Natural killer cell (primary cell): ENCODE data around the gene RIPOR2. TPM values are rescaled to one million over a fixed set of nuclear protein-coding genes. Genes with fewer than 3 reads are reported as not detected.

Source experiments
- ATAC-seq, 3 donors: fragments of 150-1000 bp in 2 of 3; fragments of 200-7000 bp in 1 of 3; cut with Tn5 transposase; 1 replicate in 1 of 3; 2 replicates in 2 of 3; pipeline ENCODE4 v1.10.0; 2021; ENCODE audit warnings: mild to moderate bottlenecking in 2 of 3, moderate library complexity in 2 of 3
- DNase-seq, 2 donors: peaks; one replicate each; pipeline versions ENCODE4 v3.0.0 to v3.0.0-alpha.2; 2013 to 2021; ENCODE audit warnings: mixed read lengths in 1 of 2
- H3K27ac ChIP-seq: one replicate; pipeline ENCODE4 v1.5.1; 2013; ENCODE audit warnings: mild to moderate bottlenecking, low read length
- H3K27me3 ChIP-seq: one replicate; pipeline ENCODE4 v1.6.1; 2013; ENCODE audit warnings: low read length; ENCODE audit not compliant: control insufficient read depth, insufficient read depth
- H3K36me3 ChIP-seq: one replicate; pipeline ENCODE4 v1.6.1; 2013; ENCODE audit warnings: low read length; ENCODE audit not compliant: control insufficient read depth, insufficient read depth
- H3K4me1 ChIP-seq: one replicate; pipeline ENCODE4 v1.6.1; 2013; ENCODE audit warnings: low read length; ENCODE audit not compliant: control insufficient read depth, insufficient read depth
- H3K4me3 ChIP-seq: one replicate; pipeline ENCODE4 v1.5.1; 2013; ENCODE audit warnings: low read length
- H3K9me3 ChIP-seq: one replicate; pipeline ENCODE4 v1.6.1; 2013; ENCODE audit warnings: low read length; ENCODE audit not compliant: control insufficient read depth, insufficient read depth
- H3K27ac Mint-ChIP-seq, 2 donors: one replicate each; pipeline ENCODE4 v1.8.0; 2022; ENCODE audit warnings: mild to moderate bottlenecking in 2 of 2, mixed read lengths in 2 of 2, moderate library complexity in 1 of 2
- H3K27me3 Mint-ChIP-seq, 2 donors: one replicate each; pipeline ENCODE4 v1.8.0; 2022; ENCODE audit warnings: low read depth in 2 of 2, mixed read lengths in 2 of 2
- H3K36me3 Mint-ChIP-seq: one replicate; pipeline ENCODE4 v1.8.0; 2022; ENCODE audit warnings: mixed read lengths
- H3K4me1 Mint-ChIP-seq, 2 donors: one replicate each; pipeline ENCODE4 v1.8.0; 2022; ENCODE audit warnings: mixed read lengths in 2 of 2
- H3K4me3 Mint-ChIP-seq: one replicate; pipeline ENCODE4 v1.8.0; 2022; ENCODE audit warnings: mild to moderate bottlenecking, moderate library complexity, mixed read lengths
- H3K9me3 Mint-ChIP-seq, 2 donors: one replicate each; pipeline ENCODE4 v1.8.0; 2022; ENCODE audit warnings: mixed read lengths in 2 of 2
- WGBS: methylation state at CpG from one replicate; pipeline ENCODE4 v1.1.7; 2013; ENCODE audit warnings: missing lambda C conversion rate; ENCODE audit not compliant: insufficient coverage; 5-methylcytosine and 5-hydroxymethylcytosine counted together
- intact Hi-C: fragments of 100-400 bp; cut with micrococcal nuclease; formaldehyde crosslinking; loops from one replicate; pipeline ENCODE4 v1.14.2; 2022
- total RNA-seq, 4 donors: library from RNA; stranded (reverse); fragments of 120-200 nt in 1 of 4; gene quantifications; one replicate each; pipeline versions ENCODE4 v1.2.3 to v1.2.4, GENCODE V29; 2013 to 2022
- TF ChIP-seq, protein P1 (sequence below): fragments of 200-600 bp; IDR thresholded peaks from one replicate; pipeline ENCODE4 v1.8.0; 2022; ENCODE audit warnings: antibody characterized with exemption

The RIPOR2 gene
- total RNA-seq, 3 donors from 2014 or later (not counting 1 experiment from before 2014, with no cell fraction given), result 234 to 312 (median 299) TPM

DNA sequence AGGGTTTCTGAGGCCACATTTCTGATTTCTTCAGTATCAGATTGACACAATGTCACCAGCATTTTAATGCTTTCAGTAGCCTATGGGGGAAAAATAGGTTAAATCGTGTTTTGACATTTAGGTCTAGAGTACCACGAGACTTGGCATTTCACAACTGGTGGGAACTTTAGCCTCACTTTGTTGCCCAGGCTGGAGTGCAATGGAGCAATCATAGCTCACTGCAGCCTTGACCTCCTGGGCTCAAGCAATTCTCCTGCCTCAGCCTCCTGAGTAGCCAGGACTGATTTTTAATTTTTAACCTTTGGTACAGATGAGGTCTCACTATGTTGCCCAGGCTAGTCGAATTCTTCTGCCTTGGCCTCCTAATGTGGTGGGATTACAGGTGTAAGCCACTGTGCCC, 126.0 kb downstream of the RIPOR2 start:
- Mint-ChIP-seq H3K27me3 (no peaks in the 10 kb centered on the region), H3K4me1 (peaks cover 0 to 4% of the 10 kb centered on the region in 2 donors), H3K27ac (peak overlapping the region; percentile 73 to 76), H3K4me3 (no peak overlapping the region), H3K36me3 (no peaks in the 10 kb centered on the region), H3K9me3 (no peaks in the 10 kb centered on the region)
- Histone ChIP-seq H3K27me3 (no peaks in the 10 kb centered on the region), H3K27ac (no peak overlapping the region), H3K9me3 (no peaks in the 10 kb centered on the region), H3K4me3 (no peak overlapping the region), H3K4me1 (no peaks in the 10 kb centered on the region), H3K36me3 (peaks cover 60% of the 10 kb centered on the region)
- ATAC-seq (no peak), DNase-seq (no peak)
- intact Hi-C loops, result no loop called here
- TF ChIP-seq, protein P1, sequence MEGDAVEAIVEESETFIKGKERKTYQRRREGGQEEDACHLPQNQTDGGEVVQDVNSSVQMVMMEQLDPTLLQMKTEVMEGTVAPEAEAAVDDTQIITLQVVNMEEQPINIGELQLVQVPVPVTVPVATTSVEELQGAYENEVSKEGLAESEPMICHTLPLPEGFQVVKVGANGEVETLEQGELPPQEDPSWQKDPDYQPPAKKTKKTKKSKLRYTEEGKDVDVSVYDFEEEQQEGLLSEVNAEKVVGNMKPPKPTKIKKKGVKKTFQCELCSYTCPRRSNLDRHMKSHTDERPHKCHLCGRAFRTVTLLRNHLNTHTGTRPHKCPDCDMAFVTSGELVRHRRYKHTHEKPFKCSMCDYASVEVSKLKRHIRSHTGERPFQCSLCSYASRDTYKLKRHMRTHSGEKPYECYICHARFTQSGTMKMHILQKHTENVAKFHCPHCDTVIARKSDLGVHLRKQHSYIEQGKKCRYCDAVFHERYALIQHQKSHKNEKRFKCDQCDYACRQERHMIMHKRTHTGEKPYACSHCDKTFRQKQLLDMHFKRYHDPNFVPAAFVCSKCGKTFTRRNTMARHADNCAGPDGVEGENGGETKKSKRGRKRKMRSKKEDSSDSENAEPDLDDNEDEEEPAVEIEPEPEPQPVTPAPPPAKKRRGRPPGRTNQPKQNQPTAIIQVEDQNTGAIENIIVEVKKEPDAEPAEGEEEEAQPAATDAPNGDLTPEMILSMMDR, result no peak
- 96% methylated on average over 3 of the region's 3 CpGs for WGBS

DNA sequence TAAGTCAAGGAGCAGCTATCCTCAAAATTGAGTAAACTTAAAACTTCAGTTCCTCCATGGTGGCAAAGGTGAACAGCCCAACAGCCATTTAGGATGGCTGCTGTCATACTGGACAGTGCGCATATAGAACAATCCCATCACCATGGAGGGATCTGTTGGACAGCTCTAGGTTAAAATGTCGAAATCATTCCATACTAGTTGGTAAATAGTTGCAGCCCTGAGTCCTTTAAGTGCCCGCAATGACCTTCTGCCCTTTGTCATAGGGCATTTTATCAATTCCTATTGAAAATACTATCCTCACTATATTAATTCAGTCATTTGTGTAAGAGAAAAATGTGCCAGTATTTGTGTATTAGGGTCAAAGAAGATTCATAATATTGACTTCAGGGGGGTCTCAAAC, 128.2 kb downstream of the RIPOR2 start:
- Histone ChIP-seq H3K27ac (no peak overlapping the region), H3K9me3 (no peaks in the 10 kb centered on the region), H3K4me3 (no peak overlapping the region), H3K4me1 (no peaks in the 10 kb centered on the region), H3K27me3 (no peaks in the 10 kb centered on the region), H3K36me3 (peaks cover 79% of the 10 kb centered on the region)
- H3K4me3 Mint-ChIP-seq, result no peak overlapping the region
- no peaks in the 10 kb centered on the region for H3K36me3 Mint-ChIP-seq
- intact Hi-C loops, result no loop called here
- no peak for DNase-seq
- no peaks in the 10 kb centered on the region for H3K9me3 Mint-ChIP-seq
- H3K27ac Mint-ChIP-seq, result peak overlapping the region; percentile 75 to 76
- ATAC-seq, result no peak
- H3K27me3 Mint-ChIP-seq, result no peaks in the 10 kb centered on the region
- 100% methylated on average over 3 of the region's 3 CpGs for WGBS
- TF ChIP-seq, protein P1, result no peak
- peaks cover 0 to 4% of the 10 kb centered on the region in 2 donors for H3K4me1 Mint-ChIP-seq

DNA sequence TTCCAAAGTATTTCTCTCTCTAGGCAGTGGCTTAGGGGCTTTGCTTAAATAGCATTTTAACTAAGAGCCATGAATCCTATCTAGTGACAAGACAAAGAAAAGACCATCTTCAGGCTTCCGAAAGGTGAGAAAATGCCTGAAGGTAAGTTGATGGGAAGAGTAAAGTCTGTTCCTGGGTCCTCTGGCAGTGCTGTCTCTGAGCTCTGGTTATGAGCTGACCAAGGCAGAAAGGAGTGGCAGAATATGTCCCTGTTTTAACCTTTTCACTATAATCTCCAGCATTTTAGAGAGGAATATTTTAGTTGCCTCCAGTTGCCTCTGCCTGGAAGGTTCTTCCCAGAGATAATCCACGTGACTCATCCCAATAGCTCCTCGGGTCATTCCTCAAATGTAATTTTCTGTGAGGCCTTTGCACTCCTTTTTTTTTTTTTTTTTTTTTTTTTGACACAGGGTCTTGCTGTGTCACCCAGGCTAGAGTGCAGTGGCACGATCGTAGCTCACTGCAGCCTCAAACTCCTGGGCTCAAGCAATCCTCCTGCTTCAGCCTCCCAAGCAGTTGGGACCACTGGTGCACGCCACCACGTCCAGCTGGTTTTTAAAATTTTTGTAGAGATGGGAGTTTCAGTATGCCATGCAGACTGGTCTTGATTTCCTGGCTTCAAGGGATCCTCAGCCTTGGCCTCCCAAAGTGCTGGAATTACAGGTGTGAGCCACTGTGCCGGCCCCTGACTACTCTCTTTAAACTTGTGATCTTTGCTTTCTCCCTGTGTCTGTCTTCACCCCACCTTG, 133.3 kb downstream of the RIPOR2 start:
- WGBS, result 94% methylated on average over 8 of the region's 8 CpGs
- H3K36me3 ChIP-seq, result peaks cover 58% of the 10 kb centered on the region
- H3K4me3 Mint-ChIP-seq, result no peak overlapping the region
- TF ChIP-seq, protein P1, result no peak
- no peaks in the 10 kb centered on the region for H3K4me1 ChIP-seq
- no peak for DNase-seq
- H3K9me3 Mint-ChIP-seq, result no peaks in the 10 kb centered on the region
- intact Hi-C loops, result no loop called here
- no peak for ATAC-seq
- no peaks in the 10 kb centered on the region for H3K9me3 ChIP-seq
- no peak overlapping the region for H3K27ac ChIP-seq
- H3K4me3 ChIP-seq, result no peak overlapping the region
- H3K27me3 ChIP-seq, result no peaks in the 10 kb centered on the region
- H3K36me3 Mint-ChIP-seq, result no peaks in the 10 kb centered on the region
- peak overlapping the region; percentile 61 to 66 for H3K27ac Mint-ChIP-seq
- peaks cover 11 to 14% of the 10 kb centered on the region in 2 donors for H3K4me1 Mint-ChIP-seq
- H3K27me3 Mint-ChIP-seq, result no peaks in the 10 kb centered on the region

DNA sequence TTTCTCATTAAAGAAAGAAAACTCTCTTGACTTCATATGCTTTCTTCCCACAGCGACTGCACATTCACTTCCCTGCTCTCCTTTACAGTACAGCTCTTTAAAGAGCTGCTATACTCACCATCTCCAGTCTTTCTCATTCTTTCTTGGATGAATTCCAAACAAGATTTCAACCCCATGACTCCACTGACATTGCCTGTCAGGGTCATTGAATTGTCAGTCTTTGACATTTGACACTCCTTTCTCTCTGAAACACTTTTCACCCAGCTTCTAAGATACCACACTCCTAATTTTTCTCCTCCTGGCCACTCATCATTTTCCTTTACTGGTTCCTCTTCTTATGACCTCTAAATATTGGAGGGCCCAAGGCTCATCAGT, 136.2 kb downstream of the RIPOR2 start:
- no peak for DNase-seq
- intact Hi-C loops, result no loop called here
- no peaks in the 10 kb centered on the region for H3K27me3 Mint-ChIP-seq
- H3K9me3 ChIP-seq, result no peaks in the 10 kb centered on the region
- no peak overlapping the region for H3K27ac ChIP-seq
- TF ChIP-seq, protein P1, result no peak
- peaks cover 29% of the 10 kb centered on the region for H3K36me3 ChIP-seq
- no peaks in the 10 kb centered on the region for H3K9me3 Mint-ChIP-seq
- no peak overlapping the region for H3K4me3 Mint-ChIP-seq
- 38% methylated on average over 1 of the region's 1 CpG for WGBS
- ATAC-seq, result no peak
- no peaks in the 10 kb centered on the region for H3K27me3 ChIP-seq
- H3K36me3 Mint-ChIP-seq, result no peaks in the 10 kb centered on the region
- peak overlapping the region; percentile 51 to 73 for H3K27ac Mint-ChIP-seq
- H3K4me1 ChIP-seq, result no peaks in the 10 kb centered on the region
- H3K4me3 ChIP-seq, result no peak overlapping the region
- H3K4me1 Mint-ChIP-seq, result peaks cover 11 to 20% of the 10 kb centered on the region in 2 donors
